ENCODE results near the gene PDE8B. TPM values are rescaled to one million over a fixed set of nuclear protein-coding genes. Genes with fewer than 3 reads are reported as not detected.

PDE8B gene
- total and polyA plus RNA-seq, 9 donors: 0.73 to 26.7 (median 6.4) TPM

GRCh38 chr5:77186652-77187370 lies 23.7 kb upstream of the PDE8B start:
- no peak for DNase-seq
- WGBS, 3 donors: 91 to 93% (median 92%) methylated on average over 2 of the region's 2 CpGs
- intact Hi-C loops (cut with DNase I): no loop called here
- Histone ChIP-seq H3K27ac (no peak overlapping the region), H3K27me3 (no peaks in the 10 kb centered on the region), H3K9me3 (no peaks in the 10 kb centered on the region), H3K4me1 (ENCODE audit: insufficient read depth) (no peaks in the 10 kb centered on the region), H3K36me3 (no peaks in the 10 kb centered on the region), H3K4me3 (no peak overlapping the region)
- TF ChIP-seq EP300 (IDR thresholded peaks at IDR 0.05) (no peak), POLR2A (IDR thresholded peaks at IDR 0.05) (no peak), CTCF (IDR thresholded peaks at IDR 0.05) (no peak)

GRCh38 chr5:77189421-77189820 lies 21.1 kb upstream of the PDE8B start:
- no peaks in the 10 kb centered on the region for H3K36me3 ChIP-seq
- H3K4me3 ChIP-seq: no peak overlapping the region
- no peaks in the 10 kb centered on the region for H3K4me1 ChIP-seq (ENCODE audit: insufficient read depth)
- WGBS, 3 donors: 69 to 76% (median 74%) methylated on average over 2 of the region's 2 CpGs
- no peak overlapping the region for H3K27ac ChIP-seq
- H3K9me3 ChIP-seq: no peaks in the 10 kb centered on the region
- no peak for DNase-seq
- intact Hi-C loops (cut with DNase I): no loop called here
- no peaks in the 10 kb centered on the region for H3K27me3 ChIP-seq
- no peak for TF ChIP-seq EP300 (IDR thresholded peaks at IDR 0.05)
- no peak for TF ChIP-seq POLR2A (IDR thresholded peaks at IDR 0.05)
- no peak for TF ChIP-seq CTCF (IDR thresholded peaks at IDR 0.05)

GRCh38 chr5:77192441-77193050 lies 17.9 kb upstream of the PDE8B start:
- no peaks in the 10 kb centered on the region for H3K36me3 ChIP-seq
- H3K9me3 ChIP-seq: no peaks in the 10 kb centered on the region
- no peak overlapping the region for H3K4me3 ChIP-seq
- WGBS, 3 donors: 24 to 34% (median 32%) methylated on average over 2 of the region's 2 CpGs
- intact Hi-C loops (cut with DNase I): no loop called here
- TF ChIP-seq CTCF (IDR thresholded peaks at IDR 0.05): no peak
- TF ChIP-seq POLR2A (IDR thresholded peaks at IDR 0.05): no peak
- TF ChIP-seq EP300 (IDR thresholded peaks at IDR 0.05): no peak
- H3K27me3 ChIP-seq: no peaks in the 10 kb centered on the region
- H3K27ac ChIP-seq: no peak overlapping the region
- no peak for DNase-seq
- H3K4me1 ChIP-seq (ENCODE audit: insufficient read depth): no peaks in the 10 kb centered on the region

- intact Hi-C loops (cut with DNase I): no loop called here
- no peaks in the 10 kb centered on the region for H3K9me3 ChIP-seq
- TF ChIP-seq CTCF (IDR thresholded peaks at IDR 0.05) (no peak), POLR2A (IDR thresholded peaks at IDR 0.05) (no peak), EP300 (IDR thresholded peaks at IDR 0.05) (no peak)
Observed at GRCh38 chr5:77194762-77195161, 15.7 kb upstream of the PDE8B start.

More at GRCh38 chr5:77194762-77195161, 15.7 kb upstream of the PDE8B start:
- no peak for DNase-seq
- H3K36me3 ChIP-seq: no peaks in the 10 kb centered on the region
- H3K4me1 ChIP-seq (ENCODE audit: insufficient read depth): no peaks in the 10 kb centered on the region
- no peak overlapping the region for H3K4me3 ChIP-seq
- H3K27ac ChIP-seq: no peak overlapping the region
- no peaks in the 10 kb centered on the region for H3K27me3 ChIP-seq

Measured in ovary (tissue), 9 donors.